Pancreas (tissue), 10 donors: ENCODE results near the gene NOS1AP. TPM values are rescaled to one million over a fixed set of nuclear protein-coding genes. Genes with fewer than 3 reads are reported as not detected.
A peak's percentile ranks its signal among the peaks of the same experiment; 100 is the strongest.

Experiments used
- ATAC-seq, 4 donors: fragments of 200-7000 bp; cut with Tn5 transposase; one replicate each; pipeline versions ENCODE4 v1.8.0 to v1.9.1; 2020; ENCODE audit warnings: mild to moderate bottlenecking in 4 of 4, moderate library complexity in 4 of 4
- DNase-seq, 6 donors: peaks; one replicate each; pipeline ENCODE4 v3.0.0-alpha.2; 2020
- FAIRE-seq: peaks from 2 replicates; lab custom pipeline; 2012; peaks lifted over from hg19 to GRCh38; lab: Jason Lieb, UNC
- H3K27ac ChIP-seq, 4 donors: fragments of 200-600 bp; sonication (generic); 1 replicate in 3 of 4; 2 replicates in 1 of 4; pipeline versions ENCODE4 v1.5.0 to v1.8.0; 2020
- H3K27me3 ChIP-seq, 4 donors: fragments of 200-600 bp; one replicate each; pipeline ENCODE4 v1.8.0; 2021
- H3K36me3 ChIP-seq, 3 donors: fragments of 200-600 bp; sonication (generic) in 1 of 3; one replicate each; pipeline versions ENCODE4 v1.5.0 to v1.8.0; 2020 to 2021
- H3K4me1 ChIP-seq, 3 donors: fragments of 200-600 bp; one replicate each; pipeline ENCODE4 v1.8.0; 2021
- H3K4me3 ChIP-seq, 4 donors: fragments of 200-600 bp; sonication (generic) in 2 of 4; one replicate each; pipeline versions ENCODE4 v1.5.0 to v1.8.0; 2020 to 2021
- H3K9me3 ChIP-seq, 4 donors: fragments of 200-600 bp; one replicate each; pipeline ENCODE4 v1.8.0; 2021
- CTCF ChIP-seq, 4 donors: fragments of 200-600 bp; sonication (generic) in 3 of 4; IDR thresholded peaks; one replicate each; pipeline versions ENCODE4 v1.5.0 to v1.8.0; 2021; ENCODE audit warnings: antibody characterized with exemption in 4 of 4
- WGBS, 2 donors: extraction: QIAGEN DNeasy Blood & Tissue Kit; methylation state at CpG; one replicate each; pipeline ENCODE4 v1.1.7; 2013; 5-methylcytosine and 5-hydroxymethylcytosine counted together
- intact Hi-C, 3 donors: fragments of 100-400 bp; cut with DNase I; formaldehyde crosslinking; loops; one replicate each; pipeline versions ENCODE4 v1.11.1 to v1.14.2; 2022
- polyA plus RNA-seq, 2 donors: library from polyadenylated mRNA; stranded (reverse); fragments of 200-250 nt; gene quantifications; one replicate each; pipeline ENCODE4 v1.2.3, GENCODE V29; 2013
- total RNA-seq, 6 donors: library from RNA; stranded (reverse); fragmentation: NEBNext Ultra II Directional in 4 of 6; extraction: Animal tissue kit (Norgen Biotek cat#: 25700) in 4 of 6; gene quantifications; one replicate each; pipeline versions ENCODE4 v1.2.1 to v1.2.4, GENCODE V29; 2021 to 2023
- donor health status: healthy with polysubstance abuse.
- donor health status: DM: no; HTN: no; CAD: no; lungs with moderate emphysema.
- donor health status: DM: no; HTN: no; CAD: no.
- donor health status: control.
- donor health status: control.
- donor health status: Bipolar disorder and iron deficiency.
- donor health status: DM: yes; HTN: yes; CAD: no.
- donor health status: DM: no; HTN: no; CAD: no.
- donor health status: DM: no; HTN: no; CAD: no.
- donor health status: DM: yes; HTN: yes; CAD: no.

The NOS1AP gene
- total and polyA plus RNA-seq, 8 donors: 0.40 to 2.8 (median 1.7) TPM

GRCh38 chr1:162300057-162300917 is 230.8 kb downstream of the NOS1AP start:
- no peak for ATAC-seq

GRCh38 chr1:162301696-162302095 is 232.2 kb downstream of the NOS1AP start:
- no peak overlapping the region for H3K27ac ChIP-seq
- DNase-seq (no peak), ATAC-seq (peak in 3 of 4 donors; percentile 39 to 64 (median 41)), FAIRE-seq (no peak)
- no peaks in the 10 kb centered on the region for H3K36me3 ChIP-seq
- TF ChIP-seq CTCF (IDR thresholded peaks at IDR 0.05): no peak
- no peaks in the 10 kb centered on the region for H3K9me3 ChIP-seq
- H3K4me1 ChIP-seq: peaks cover 12% of the 10 kb centered on the region in 3 donors
- H3K27me3 ChIP-seq: no peaks in the 10 kb centered on the region
- 46 to 54% methylated on average over 4 of the region's 4 CpGs for WGBS, 2 donors
- H3K4me3 ChIP-seq: no peak overlapping the region
- intact Hi-C loops: no loop called here

More at GRCh38 chr1:162300057-162300917, 230.8 kb downstream of the NOS1AP start:
- H3K27ac ChIP-seq: no peak overlapping the region
- DNase-seq: no peak
- no peak for TF ChIP-seq CTCF (IDR thresholded peaks at IDR 0.05)
- peaks cover under 1 to 8% (median 1%) of the 10 kb centered on the region in 3 donors for H3K4me1 ChIP-seq
- intact Hi-C loops: no loop called here
- 80% methylated on average over 8 of the region's 8 CpGs for WGBS, 2 donors
- FAIRE-seq: no peak
- H3K36me3 ChIP-seq: no peaks in the 10 kb centered on the region
- no peaks in the 10 kb centered on the region for H3K27me3 ChIP-seq
- no peak overlapping the region for H3K4me3 ChIP-seq
- H3K9me3 ChIP-seq: no peaks in the 10 kb centered on the region

- H3K4me1 ChIP-seq: peaks cover 12% of the 10 kb centered on the region in 3 donors
- H3K4me3 ChIP-seq: no peak overlapping the region
- no peaks in the 10 kb centered on the region for H3K9me3 ChIP-seq
- no peak for TF ChIP-seq CTCF (IDR thresholded peaks at IDR 0.05)
- no peak overlapping the region for H3K27ac ChIP-seq
- 93 to 98% methylated on average over 3 of the region's 3 CpGs for WGBS, 2 donors
- no peaks in the 10 kb centered on the region for H3K27me3 ChIP-seq
- DNase-seq (no peak), FAIRE-seq (no peak), ATAC-seq (no peak)
- intact Hi-C loops: no loop called here
- no peaks in the 10 kb centered on the region for H3K36me3 ChIP-seq
These were observed 233.0 kb downstream of the NOS1AP start for GRCh38 chr1:162302306-162303003.

GRCh38 chr1:162303004-162303344 is 233.5 kb downstream of the NOS1AP start:
- no peak for ATAC-seq
- no peaks in the 10 kb centered on the region for H3K36me3 ChIP-seq
- no peaks in the 10 kb centered on the region for H3K27me3 ChIP-seq
- H3K4me3 ChIP-seq: no peak overlapping the region
- H3K27ac ChIP-seq: no peak overlapping the region
- WGBS, 2 donors: 95 to 96% methylated on average over 3 of the region's 3 CpGs
- no peak for DNase-seq
- H3K4me1 ChIP-seq: peaks cover 12% of the 10 kb centered on the region in 3 donors
- H3K9me3 ChIP-seq: no peaks in the 10 kb centered on the region
- no peak for FAIRE-seq
- intact Hi-C loops: no loop called here
- TF ChIP-seq CTCF (IDR thresholded peaks at IDR 0.05): no peak
